Hematopoietic multipotent progenitor cell treated with erythropoietin and hydrocortisone succinate and interleukin-3 and kit ligand, for 4 days (in vitro differentiated cells): ENCODE results near the gene FAM110D.

Source experiments
- DNase-seq: peaks from one replicate; pipeline ENCODE4 v3.0.0-alpha.2; 2015

FAM110D gene

GRCh38 chr1:26190373-26190987, 31.6 kb downstream of the FAM110D start, which contains the start of gene CATSPER4:
Gene CATSPER4, plus strand, starts transcription at chr1:26190602. Its CDS starts 26 bp downstream, at chr1:26190628.
- peak; percentile 60 for DNase-seq

DNA sequence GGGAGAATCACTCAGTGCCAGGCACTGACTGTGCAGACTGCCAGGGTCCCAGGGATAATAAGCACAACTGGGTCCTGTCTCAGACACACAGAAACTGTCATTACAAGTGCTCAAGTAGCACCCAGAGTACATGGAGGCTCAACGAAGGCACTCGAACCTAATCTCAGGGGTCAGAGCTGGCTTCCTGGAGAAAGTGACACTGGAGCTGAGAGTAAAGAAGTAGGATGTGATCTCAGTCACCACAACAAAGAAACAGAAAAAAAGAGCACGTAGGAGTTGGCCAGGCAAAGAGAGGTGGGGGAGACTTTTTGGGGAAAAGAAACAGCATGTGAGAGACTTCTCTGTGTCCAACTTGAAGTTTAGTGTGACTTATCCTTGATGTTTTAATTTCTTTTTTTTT, 32.9 kb downstream of the FAM110D start:
- no peak for DNase-seq

- DNase-seq: no peak
Observed at GRCh38 chr1:26195805-26196204, 36.9 kb downstream of the FAM110D start.

GRCh38 chr1:26197301-26197700, 38.4 kb downstream of the FAM110D start:
- no peak for DNase-seq

DNA sequence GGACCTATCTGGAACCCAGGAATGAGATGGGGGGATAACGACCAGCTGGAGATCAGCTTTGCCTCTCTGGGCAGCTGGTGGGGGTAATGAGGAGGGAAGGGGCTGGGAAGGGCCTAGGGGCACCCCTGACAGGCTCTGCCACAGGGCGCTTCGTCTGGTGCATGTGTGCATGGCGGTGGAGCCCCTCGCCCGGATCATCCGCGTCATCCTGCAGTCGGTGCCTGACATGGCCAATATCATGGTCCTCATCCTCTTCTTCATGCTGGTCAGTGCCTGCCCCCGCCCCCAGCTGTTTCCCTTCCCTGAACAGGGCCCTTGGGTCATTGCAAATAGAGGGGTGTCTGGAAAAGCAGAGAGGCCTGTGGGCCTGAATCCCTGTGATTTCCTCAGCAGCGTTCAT, 38.9 kb downstream of the FAM110D start:
- no peak for DNase-seq

- DNase-seq: no peak
Observed at GRCh38 chr1:26200413-26200812, 41.5 kb downstream of the FAM110D start.

DNA sequence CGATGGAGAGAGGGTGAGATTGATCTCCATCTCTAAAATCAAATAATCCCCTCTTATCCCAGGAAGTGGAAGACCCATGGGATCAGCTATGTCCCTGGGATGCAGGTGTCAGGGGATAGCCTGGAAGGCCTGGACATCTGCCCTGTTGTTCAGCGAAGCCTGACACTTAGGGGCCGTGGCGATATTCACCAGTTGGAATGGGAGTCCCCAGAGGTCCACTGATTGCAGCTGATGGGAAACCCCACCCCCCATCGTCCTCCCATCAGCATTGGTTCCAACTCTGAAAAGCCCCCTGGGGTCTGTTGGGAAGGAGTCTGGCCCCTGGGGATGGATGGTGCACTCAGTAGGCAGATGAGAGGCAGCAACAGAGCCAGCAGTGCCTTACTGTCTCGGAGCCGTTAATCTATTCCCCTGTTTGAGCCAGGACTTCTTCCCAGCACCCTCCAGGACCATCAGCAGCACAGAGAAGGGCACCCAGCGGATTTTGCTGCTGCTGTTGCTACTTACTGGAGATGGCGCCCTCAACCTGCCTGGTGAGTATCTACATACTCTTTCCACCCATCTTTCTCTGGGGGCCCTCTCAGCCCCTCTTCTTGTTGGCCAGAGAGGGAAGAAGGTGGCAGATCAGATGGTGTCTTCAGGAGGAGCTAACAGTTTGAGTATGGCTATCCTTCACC, 44.9 kb downstream of the FAM110D start:
- peak; percentile 46 for DNase-seq

DNA sequence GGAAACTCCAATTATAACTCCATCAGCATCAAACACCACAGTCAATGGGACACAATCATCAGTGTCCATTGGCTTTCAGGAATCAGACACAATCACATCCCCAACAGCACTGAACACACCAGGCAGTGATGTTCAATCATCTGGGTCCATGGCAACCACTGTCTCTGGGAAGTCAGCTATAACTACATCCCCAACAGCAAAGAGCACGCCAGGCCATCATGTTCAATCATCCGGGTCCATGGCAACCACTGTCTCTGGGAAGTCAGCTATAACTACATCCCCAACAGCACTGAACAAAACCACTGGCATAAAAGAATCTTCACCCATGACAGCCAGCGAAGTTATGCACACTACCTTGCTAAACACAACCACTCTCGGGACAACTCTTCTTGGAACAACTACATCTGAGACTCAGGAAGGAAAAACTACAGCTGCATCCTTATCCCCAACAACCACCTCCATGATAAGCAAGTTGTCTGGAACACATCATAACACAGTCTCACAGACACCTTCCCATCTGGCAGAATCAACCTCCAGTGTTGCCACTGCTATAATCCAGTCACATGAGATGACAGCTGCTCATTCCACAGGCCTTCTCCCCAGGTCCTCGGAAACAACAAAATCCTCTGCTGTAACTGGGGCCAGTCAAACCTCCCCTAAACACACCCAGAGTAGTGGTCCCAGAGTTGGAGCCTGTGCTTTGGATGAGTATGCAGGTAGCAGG, 51.4 kb downstream of the FAM110D start:
- no peak for DNase-seq

GRCh38 chr1:26212726-26213125, 53.8 kb downstream of the FAM110D start:
- DNase-seq: no peak

DNA sequence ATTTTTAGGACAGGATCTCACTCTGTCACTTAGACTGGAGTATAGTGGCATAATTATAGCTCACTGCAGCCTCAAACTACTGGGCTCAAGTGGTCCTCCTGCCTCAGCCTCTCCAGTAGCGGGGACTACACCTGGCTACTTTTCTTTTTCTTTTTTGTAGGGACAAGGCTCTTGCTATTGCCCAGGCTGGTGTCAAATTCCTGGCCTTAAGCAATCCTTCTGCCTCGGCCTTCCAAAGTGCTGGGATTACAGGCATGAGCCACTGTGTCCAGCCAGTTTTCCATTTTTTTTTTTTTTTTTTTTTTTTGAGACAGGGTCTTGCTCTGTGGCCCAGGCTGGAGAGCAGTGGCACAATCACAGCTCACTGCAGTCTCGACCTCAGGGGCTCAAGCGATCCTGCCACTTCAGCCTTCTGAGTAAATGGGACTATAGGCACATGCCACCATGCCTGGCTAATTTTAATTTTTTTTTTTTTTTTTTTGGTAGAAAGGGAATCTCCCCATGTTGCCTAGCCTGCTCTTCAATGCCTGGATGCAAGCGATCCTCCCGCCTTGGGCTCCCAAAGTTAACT, 54.5 kb downstream of the FAM110D start:
- no peak for DNase-seq
